Activated CD8-positive, alpha-beta memory T cell treated with anti-CD3 and anti-CD28 coated beads for 48 hours (primary cell): ENCODE results near the gene DNAJC13.

Experiments
- DNase-seq, 3 experiments: peaks; one replicate each; pipeline ENCODE4 v3.0.0-alpha.2; 2020; ENCODE audit warnings: low read depth in 2 of 3, low spot score in 2 of 3

Gene DNAJC13

DNA sequence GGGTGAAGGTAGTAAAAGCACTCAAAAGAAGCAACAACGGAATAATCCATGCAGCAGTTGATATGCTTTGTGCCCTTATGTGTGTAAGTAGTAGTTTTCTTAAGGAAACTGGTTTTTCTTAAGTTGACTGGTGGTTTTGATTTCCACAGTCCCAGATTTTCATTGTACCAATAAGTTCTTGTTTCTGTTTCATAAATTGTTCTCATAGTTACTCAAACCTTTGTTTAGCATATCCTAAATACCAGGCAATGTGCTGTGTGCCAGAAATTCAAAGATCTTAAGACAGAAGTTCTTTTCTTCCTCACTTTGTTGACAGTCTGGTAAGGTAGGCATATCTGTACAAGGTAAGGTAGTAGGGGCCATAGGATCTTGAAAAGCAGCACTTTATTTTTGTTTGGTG, 40.0 kb downstream of the DNAJC13 start:
- DNase-seq, result no peak

DNA sequence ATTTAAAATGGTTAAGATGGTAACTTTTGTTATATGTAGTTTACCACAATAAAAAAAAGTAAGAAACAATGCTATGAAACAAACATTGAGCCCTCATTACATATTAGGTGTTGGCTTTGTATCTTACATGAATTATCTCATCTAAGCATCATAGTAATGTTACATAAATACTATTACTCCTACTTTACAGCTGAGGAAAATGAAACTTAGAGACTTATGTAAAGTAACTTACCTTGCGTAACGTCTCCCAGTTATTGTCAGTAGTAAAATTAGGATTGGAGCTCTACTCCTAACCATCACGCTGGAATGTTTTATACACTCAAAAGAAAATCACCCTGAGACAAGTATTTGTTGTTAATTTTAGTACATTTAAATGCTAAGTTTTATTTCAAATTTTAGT, 42.2 kb downstream of the DNAJC13 start:
- no peak for DNase-seq

DNA sequence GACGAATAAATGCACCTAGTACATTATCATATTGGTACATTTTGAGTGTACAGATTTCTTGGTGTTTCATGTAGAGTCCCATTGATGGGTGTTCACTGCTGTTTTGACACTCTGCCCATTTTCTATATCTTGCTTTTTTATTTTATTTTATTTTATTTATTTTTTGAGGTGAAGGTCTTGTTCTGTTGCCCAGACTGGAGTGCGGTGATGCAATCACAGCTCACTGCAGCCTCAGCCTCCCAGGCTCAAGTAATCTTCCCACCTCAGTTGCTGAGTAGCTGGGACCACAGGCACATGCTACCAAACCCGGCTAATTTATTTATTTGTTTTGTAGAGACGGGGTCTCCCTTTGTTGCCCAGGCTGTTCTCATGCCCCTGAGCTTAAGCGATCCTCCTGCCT, 44.2 kb downstream of the DNAJC13 start:
- DNase-seq, result no peak

DNA sequence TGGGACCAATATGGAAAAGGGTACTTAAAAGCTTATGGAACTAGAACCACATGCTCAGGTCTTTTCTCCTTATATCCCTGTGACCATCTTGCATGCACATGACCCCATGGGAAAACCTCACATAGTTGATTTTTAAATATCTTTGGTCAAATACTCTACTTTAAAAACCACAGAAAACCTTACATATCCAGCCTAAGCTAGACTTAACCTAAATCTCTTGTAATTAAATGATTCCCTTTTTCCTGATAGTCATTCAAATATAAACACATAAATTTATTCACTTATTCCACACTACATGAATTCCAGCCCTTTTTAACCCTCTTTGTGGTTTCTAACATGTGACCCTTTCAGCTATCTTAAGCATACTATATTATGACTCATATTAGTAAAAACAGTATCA, 46.8 kb downstream of the DNAJC13 start:
- no peak for DNase-seq

DNA sequence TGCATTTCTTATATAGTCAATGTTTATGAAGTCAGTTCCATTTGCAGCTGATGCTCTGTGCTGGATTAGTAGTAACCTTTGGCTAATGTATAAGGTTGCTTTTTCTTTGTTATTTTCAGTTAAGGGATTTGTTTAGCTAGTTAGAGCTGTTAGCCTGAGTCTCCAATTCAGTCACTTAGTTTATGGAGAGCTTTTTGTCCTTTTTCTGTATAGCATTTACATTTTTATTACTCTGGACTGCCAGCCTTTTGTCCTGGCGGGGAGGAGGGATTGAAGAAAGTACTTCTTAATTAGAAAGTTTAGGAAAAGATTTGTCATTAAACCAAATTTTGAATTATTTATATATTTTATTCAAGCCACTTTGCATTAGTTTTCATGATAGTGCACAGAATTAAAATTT, 52.0 kb downstream of the DNAJC13 start:
- DNase-seq, result no peak

DNA sequence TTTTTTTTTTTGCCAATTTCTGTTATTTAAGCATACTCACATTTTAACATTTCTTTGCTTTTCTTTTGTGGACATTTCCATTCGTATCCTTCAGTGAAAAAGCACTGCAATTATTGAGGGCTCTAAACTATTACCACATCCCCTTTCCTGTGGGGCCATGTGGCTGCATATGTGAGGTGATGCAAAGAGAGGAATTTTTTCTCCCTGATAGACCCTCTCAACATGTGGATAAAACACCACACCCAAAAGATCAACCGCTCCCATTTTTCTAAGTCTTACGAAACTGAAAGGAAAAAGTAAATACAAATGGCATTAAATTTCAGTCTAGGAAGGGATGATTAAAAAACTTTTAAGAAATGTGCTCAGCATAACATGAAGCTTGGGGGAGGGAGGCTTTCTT, 68.8 kb downstream of the DNAJC13 start:
- DNase-seq, result no peak

DNA sequence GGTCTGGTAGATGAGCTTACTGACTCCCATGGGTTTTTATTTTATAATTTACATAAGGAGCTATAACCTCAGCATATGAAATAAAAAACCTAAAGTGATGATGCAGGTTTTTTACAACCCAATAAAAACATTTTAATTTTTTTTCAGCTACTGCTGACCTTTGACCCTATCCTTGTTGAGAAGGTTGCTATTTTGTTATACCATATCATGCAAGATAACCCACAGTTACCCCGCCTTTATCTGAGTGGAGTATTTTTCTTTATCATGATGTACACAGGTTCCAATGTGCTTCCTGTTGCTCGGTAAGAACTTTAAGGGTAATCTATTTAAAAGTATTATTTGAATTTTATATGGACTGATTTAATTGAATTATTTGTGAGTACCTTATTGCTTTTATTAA, 70.8 kb downstream of the DNAJC13 start:
- no peak for DNase-seq

DNA sequence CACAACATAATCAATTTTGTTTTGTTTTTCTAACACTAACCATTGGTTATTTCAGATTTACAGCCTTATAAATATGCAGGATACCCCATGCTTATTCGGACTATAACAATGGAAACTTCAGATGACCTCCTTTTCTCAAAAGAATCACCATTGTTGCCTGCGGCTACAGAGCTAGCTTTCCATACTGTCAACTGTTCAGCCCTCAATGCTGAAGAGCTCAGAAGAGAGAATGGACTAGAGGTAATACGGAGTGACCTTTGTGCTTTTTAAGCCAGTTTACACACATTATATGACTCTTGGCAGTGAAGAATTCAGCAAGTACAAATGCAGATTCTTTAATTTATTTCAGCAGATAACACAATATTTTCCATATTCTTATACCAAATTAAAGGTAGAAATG, 81.8 kb downstream of the DNAJC13 start:
- DNase-seq, result no peak

DNA sequence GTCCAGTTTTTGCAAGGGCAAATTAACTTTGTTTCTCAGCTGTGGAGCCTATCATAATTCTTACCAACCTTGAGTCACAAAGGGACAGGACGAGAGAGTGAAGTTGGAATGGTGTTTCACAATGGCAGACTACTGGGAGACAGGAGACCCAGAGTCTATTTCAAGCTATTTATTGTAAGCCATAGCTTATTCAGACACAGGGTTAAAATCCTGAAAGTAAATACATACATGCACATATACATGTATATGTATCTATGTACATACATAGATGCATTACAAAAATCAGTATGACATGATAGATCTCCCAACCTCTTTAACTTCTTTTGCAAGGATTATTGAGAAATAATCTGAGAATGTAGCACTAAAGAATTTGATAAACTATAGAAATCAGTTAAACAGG, 86.3 kb downstream of the DNAJC13 start:
- no peak for DNase-seq

DNA sequence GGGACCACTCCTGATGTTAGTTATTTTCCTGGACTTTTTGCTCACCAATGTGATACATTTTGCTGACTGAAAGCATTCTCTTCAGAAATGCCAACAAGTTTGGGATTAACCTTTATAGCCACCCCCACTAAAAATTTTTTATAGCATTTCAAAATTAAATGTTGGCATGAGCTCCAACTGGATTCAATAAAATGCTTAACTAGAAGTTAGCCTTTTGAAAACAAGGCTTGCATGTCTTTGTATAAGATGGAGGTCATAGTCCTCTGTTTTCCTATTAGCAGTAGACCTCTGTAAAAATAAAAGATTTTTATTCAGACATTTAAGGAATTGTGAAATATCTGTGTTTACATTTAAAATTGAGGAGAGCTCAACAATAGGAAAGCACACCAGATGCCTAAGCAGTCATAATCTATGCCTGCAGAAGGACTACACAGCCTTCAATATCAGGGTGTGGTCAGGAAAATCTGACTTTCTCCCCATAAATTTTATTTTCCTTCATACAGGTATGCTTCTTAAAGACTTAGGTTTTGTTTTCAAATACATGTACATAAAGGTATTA, 87.2 kb downstream of the DNAJC13 start:
- no peak for DNase-seq

DNA sequence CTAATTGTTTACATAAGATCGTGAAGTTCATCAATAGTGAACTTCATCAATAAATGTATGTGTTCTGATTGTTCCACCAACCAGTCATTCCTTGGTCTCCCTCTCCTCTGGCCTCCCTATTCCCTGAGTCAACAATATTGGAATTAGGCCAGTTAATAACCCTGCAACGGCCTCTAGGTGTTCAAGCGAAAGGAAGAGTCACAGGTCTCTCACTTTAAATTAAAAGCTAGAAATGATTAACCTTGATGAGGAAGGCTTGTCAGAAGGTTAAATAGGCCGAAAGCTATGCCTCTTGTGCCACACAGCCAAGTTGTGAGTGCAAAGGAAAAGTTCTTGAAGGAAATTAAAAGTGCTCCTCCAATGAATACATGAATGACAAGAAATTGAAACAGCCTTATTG, 90.4 kb downstream of the DNAJC13 start:
- no peak for DNase-seq

DNA sequence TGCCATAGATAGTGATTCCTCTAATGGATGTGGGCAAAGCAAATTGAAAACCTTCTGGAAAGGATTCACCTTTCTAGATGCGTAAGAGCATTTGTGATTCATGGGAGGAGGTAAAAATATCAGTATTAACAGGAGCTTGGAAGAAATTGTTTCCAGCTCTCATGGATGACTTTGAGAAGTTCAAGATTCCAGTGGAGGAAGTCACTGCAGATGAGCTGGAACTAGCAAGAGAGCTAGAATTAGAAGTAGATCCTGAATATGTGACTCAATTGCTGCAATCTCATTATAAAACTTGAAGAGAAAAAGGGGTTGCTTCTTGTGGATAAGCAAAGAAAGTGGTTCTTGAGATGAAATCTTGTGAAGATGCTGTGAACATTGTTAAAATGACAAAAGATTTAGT, 91.8 kb downstream of the DNAJC13 start:
- DNase-seq, result no peak

DNA sequence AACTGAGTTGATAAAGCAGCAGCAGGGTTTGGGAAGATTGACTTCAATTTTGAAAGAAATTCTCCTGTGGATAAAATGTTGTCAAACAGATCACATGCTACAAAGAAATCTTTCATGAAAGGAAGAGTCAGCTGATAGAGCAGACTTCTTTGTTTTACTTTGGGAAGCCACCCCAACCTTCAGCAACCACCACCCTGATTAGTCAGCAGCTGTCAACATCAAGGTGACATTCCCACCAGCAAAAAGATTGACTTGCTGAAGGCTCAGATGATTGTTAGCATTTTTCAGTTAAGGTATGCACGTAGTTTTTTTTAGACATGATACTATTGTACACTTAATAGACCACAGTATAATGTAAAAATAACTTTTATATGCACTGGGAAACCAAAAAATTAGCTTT, 92.2 kb downstream of the DNAJC13 start:
- DNase-seq, result no peak

DNA sequence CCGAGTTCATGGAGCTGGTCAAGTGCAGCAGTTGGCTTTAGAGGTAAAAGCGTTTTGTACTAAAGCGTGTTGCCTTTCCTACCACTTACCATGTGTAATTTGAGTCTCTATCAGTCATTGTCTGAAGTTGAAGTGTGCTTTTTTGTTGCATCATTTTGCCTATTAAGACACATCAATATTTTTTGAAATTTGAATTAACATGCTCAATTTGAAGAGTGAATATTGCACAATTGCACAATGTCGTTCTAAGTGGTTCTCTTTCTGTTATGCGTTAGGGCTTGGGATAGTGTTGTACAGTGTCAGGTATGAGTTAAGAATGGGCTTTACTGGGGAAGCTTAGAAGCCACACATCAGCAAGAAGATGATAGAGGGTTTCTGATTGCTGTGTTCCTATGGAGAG, 95.8 kb downstream of the DNAJC13 start:
- DNase-seq, result no peak

DNA sequence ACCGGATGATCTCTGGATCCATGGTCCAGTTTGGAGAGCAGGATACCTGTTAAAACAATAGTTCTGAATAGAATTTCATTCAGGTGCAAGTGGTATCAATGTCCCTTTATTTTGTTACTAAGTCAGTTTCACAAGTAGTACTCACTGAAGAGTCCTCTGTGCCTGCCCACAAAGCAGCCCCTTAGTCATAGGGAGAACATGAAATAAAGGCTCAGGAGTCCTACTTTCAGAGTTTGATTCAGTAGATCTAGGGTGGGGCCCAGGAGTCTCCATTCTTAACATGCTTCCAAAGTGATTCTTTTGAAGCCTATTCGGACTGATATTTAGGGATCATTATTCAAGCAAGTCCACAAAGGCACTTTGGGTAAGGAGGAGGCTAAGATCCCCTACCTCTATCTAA, 100.0 kb downstream of the DNAJC13 start:
- no peak for DNase-seq

DNA sequence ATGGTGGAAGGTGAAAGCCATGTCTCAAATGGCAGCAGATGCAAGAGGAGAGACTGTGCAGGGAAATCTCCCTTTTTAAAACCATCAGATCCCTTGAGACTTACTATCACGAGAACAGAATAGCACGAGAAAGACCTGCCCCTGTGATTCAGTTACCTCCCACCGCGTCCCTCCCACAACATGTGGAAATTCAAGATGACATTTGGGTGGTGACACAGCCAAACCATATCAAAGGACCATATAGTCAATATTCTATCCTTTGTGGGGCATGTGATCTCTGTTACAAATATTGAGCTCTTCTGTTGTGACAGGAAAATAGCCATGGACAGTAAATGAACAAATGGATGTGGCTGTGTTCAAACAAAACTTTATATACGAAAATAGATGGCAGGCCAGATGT, 102.6 kb downstream of the DNAJC13 start:
- no peak for DNase-seq

DNA sequence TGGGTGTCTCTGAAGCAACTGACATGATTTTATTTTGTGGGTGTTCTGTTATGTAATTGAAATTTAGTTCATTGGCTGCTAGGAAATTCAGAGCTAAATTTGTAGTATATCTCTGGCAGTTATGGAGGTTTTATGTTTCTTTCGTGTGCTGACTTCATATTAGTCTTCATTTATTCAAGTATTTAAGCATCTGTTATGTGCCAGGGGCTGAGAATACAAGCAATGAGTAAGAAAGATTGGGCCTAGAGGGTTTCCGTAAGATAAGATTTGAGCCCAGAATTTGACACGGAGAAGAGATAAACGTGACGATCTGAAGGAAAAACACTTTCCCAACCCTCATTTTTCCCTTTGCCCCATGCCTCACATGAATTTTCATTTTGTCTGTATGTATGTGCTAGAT, 104.6 kb downstream of the DNAJC13 start:
- no peak for DNase-seq

DNA sequence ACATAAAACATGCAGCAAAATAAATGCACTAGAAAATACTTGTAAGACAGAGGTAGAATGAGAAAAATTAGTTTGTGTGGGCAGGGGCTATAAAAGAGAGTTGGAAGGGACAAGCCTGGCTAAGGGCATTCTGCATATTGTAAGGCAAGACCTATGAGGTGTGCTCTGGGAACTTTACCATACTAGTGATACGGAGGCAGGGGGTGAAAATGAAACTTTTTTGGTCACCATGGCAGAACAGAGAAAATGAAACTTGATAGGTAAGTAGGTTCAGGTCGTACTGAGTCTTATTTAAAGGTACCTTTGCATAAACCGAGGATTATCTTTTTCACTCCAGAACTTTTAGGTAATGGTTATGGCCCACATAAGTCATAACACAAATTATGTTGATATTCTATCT, 105.1 kb downstream of the DNAJC13 start:
- no peak for DNase-seq

DNA sequence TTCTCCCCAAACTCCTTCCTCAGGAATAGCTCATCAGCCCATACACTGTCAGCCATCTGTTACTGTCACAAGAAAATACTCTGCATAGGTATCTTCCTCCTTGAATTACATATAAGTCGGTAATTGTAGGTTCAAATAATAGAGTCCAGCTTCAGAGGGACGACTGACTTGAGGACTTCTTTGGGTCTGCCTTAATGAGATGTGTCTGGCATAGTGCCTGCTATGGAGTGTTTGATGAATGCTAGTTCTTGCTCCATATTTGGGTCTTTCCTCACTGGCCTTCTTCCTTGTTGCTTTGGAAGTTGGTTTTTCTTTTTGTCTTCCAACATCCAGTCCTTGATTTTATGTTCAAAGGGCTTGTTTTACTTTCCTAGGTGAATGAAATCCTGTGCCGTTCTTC, 113.3 kb downstream of the DNAJC13 start:
- DNase-seq, result no peak

DNA sequence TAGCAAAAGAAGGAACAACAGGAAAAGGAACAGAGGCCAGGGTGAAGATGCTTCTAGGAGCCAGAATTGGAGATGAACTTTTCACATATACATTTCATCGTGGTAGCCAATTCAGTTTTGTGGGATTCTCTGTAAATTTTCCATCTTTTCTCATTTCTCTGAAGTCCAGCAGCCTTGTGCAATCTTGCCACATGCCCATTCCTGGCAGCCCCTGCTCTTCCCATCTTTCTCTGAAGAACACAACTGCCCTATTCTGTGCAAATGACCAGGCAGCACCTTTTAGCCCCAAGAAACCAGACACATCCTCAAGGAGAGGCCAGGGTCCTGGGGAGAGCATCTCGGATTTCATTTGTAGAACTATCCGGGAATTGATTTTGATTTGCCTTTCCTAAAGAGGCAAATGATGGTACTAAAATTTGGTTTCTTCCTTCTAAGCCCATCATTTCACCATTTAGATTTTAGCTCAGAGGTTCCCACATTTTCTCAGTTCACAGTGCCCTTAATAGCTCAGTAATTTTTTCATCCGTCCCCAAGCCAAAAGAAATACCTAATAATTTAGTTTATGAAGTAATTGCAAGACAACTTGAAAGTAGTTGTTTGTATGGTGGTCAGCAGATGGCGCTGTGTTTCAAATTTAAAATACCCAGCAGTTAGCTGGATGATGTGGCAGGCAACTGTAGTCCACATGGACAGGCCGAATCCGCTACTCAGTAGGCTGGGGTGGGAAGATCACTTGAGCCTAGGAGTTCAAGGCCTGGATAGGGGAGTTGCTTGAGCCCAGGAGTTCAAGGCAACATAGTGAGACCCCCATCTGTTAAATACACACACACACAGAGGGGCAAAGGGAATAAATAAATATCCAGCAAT, 118.5 kb downstream of the DNAJC13 start:
- DNase-seq, result no peak

DNA sequence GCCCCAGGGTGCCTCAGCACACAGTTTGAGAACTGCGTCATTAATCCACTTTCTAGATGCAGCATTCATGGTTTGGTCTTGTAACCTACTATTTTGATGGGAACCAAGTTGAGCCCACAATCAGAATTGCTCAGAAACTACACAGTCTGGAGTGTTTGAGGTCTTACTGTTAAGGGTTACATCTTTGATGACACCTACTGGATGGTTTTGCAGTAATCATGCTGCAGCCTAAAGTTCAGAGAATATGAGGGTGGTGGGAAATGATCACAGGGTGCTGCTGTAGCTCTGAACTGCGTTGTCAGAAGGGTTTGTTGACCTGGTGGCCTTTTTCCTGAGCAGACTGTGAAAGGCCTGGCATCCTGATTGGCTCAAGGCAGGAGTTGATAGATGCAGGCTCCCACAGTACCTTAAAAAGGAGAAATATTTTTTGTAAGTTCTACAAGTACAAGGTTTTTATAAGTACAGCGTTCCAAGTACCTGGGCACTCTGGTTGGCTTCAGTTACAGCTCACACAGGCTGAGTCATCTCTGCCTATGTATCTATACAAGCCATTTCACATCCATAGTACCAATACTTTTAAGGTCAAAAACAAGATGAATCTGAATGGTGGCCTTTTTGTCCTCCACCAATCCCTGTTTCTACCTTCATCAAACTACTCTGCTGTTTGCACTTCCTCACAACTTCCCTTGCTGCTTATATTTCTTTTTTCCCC, 119.3 kb downstream of the DNAJC13 start:
- DNase-seq, result no peak

DNA sequence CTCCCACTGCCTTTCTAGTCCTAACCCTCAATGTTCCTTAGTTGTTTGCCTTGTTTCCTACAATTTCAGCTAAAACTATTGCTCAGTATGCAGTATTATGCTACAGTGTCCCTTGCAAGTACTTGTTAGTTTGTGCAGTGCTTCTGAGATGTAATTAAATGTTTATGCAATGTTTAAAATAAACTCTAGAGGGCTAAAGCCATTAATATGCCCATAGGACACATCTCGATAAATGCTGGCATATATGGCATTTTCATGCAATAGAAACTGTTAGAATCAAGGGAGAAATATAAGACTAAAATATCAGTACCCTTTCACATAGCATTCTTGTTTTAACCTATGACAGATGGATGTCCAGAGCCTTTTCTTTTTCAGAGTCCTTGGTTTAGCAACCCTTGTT, 120.0 kb downstream of the DNAJC13 start:
- DNase-seq, result no peak
